NCI-H146 treated with DMSO at 0.1 percent for 48 hours (cell line): ENCODE data around the gene SLFN5.
"Not testable (repeated sequence)": the region's sequence is repeated elsewhere in the genome, so short reads cannot be mapped to it uniquely, and the experiment has no call there.

Experiments used
- DNase-seq: peaks from one replicate; lab custom pipeline; 2025; ENCODE audit not compliant: unreplicated experiment; lab: John Stamatoyannopoulos, UW

The SLFN5 gene

DNA sequence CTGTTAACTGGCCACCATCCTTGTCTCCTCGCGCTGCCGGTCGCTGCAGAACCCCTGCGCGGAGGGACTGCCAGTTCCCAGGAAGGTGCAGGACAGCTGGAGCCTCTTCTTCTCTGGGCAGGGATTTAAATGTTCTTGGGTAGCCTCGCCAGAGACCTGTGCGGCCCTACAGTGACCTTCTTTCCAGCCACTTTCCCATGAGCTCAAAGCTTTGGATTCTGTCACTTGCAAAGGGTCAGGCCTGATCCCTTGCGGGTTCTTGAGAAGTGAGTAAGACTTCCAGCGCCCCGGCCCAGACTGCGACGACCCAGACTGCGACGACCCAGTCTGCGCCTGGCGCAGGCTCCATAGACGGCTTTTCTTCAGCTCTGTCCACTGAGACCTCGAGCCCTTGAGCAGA lies 1.4 kb upstream of the SLFN5 start:
- DNase-seq = no peak

DNA sequence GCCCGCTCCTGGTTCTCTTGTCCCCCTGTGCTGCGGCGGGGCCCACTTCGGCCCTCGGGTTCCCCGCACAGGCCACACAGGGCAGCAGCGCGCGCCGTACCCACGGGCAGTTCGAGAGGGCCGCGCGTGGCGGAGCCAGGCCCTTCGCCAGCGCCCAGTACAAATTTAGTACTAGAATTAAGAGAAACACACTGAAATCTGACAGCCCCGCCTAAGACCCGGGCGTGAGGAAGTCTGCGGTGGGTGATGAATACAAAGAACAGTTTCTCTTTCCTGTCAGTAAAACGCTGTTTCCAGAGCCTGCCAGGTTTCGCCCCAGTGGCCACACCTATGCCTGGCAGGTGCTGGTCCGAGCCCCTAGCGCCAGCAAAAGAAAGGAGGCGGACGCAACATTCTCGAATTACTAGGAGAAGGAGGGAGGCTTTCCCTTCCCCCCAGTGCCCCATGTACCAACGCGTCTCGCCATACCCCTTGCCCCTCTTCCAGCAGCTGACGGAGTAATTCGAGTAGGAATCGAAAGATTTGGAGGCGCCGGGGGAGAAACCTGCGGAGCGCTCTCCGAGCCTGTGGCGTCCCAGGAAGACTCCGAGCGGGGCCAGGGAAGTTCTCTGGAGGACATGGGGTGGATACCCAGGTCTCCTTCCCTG lies 591 bp upstream of the SLFN5 start:
- peak; percentile 47 for DNase-seq

DNA sequence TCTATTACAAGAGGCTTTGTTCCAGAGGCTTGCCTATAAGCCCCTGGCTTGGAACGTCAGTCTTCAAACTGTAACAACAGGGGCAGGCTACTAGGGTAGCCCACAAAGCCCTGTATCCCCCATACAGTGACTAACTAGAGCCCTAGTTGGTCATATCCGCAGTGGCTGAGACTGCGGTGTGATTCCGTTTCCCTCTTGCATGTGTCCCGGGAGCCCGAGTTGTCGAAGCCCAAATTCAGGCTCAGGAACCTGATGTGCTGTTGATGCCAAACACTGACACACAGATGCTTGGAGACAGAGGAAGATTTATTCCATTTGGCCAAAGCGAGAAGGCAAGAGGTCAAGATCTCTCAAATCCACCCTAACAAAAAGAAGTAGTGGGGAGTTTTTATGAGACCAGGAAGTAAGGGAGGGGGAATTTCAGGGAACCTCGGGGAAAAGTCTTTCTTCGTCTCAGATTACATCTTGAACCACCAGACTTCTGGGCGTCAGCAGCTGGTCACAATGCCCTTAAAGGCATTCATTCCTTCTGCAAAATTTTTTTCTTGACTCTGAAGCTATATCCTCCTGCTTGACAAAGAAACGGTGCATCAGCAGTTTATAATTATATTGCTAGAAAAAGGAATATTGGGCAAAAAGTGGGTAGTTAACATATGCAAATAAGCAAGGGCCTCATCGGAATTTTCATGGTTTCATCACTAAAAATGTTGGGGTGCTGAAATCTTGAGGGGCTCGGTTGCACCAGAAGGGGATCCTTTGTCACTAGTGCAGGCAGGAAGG lies 879 bp downstream of the SLFN5 start:
- no peak for DNase-seq

DNA sequence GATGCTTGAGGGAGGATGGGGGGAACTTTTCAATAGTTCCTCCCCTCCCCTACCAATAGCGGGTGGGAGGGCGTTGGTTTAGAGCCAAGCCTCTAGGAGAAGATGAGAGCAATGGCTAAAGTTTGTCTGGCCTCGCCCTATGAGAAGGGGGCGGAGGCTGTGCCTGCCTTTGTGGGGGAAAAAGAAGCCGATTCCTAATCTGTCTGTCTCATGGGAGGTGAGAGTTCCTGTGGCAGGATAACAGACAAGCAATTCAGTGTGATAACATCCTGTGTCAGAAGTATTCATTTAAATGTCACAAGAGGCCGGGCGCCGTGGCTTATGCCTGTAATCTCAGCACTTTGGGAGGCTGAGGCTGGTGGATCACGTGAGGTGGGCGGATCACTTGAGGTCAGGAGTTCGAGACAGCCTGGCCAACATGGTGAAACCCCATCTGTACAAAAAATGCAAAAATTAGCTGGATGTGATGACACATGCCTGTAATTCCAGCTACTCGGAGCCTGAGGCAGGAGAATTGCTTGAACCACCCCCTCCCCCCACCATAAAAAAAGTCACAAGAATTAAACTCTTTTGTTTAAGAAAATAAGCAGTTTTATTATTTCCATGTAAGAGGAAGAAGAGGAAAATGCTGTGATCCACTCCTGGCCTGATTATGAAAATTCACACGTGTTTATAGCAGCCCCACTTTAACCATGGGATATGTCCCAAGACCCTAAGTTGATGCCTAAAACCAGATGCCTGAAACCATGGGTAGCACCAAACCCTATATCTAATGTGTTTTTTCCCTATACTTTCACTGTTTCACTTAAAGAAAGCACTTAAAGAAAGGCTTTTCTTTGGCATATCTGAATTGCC lies 1.7 kb downstream of the SLFN5 start:
- no peak for DNase-seq

DNA sequence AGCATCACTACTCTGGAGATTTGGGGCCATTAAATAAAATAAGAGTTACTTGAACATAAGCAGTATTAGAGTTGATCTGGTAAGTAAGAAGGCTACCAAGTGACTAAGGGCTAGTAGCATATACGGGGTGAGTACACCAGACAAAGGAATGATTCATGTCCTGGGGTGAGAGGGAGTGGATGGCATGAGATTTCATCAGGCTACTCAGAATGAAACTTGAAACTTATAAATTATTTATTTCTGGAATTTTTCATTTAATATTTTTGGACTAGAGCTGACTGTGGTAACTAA lies 2.3 kb downstream of the SLFN5 start:
- DNase-seq = no peak

DNA sequence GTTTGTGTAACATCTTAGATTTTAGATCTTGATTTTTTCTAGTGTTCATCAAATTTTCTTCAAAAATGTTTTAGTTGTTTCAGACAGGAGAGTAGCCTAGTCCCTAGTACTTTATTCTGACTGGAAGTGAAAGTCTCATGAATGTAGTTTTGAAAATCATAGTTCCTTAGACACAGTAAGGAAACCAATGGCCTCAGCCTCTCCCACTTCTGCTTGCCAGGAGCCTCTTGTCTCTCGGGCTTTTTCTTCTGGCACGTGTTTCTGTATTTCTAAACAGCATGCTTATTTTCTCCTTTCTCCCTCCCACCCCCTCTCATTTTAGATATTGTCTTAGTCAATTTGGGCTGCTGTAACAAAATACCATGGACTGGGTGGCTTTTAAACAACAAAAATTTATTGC lies 9.8 kb downstream of the SLFN5 start:
- DNase-seq = no peak

DNA sequence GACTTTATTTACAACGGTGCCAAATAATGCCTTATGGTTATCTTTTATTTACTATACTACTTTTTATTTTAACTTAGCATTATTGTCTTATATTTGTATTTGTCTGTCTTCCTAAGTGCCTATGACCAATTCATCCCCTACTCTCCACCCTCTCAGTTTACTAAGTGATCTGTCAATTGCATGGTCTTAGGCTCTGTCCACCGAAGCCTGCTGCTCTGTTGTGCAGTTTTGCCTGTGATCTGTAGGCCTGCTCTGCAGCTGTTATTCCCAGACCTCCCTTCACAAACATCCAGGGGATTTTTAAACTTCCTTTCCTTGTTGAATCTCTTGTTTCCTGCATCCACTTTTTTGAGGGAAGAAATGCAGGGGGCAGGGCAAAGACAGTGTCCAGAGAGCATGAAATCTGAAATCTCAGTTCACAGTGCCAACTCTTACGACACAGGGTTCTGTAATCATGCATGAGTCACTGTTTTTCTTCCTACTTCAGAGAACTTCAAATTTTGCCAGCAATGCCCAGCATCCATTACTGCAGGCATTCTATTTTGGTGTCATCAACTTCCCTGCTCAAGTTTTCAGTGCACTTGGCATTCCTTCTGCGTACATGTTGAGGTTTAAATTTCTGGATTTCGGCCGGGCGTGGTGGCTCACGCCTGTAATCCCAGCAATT lies 11.4 kb downstream of the SLFN5 start:
- DNase-seq = no peak

DNA sequence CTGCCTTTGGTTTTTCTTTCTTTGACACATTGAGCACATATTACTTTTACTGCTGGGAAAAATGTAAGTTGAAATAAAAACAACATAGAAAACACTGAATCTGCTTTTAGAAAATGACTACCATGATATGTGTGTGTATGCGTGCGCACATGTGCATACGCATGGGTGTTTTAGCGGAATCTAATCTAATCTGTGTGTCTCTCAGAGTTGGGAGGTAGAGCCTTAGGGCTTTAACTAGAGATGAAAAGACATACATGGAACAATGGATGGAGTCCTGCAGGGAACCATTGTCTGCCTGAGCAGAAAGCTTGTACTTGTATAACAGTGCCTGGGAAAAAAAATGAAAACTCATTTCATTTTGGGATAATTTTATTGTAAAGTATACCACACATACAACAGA lies 12.4 kb downstream of the SLFN5 start:
- DNase-seq = no peak

DNA sequence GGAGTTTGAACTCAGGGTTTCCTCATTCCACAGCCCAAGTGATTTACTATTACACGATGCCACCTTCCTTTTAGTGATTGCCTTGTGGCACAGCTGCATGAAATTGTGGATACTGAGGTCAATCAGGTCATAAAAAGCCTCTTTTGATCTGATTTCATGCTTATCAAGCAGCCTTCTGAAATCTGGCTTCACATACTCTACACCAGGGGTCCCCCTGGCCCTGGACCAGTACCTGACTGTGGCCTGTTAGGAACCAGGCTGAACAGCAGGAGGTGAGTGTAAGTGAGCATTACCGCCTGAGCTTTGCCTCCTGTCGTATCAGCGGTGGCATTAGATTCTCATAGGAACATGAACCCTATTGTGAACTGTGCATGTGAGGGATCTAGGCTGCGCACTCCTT lies 13.8 kb downstream of the SLFN5 start:
- DNase-seq = no peak

DNA sequence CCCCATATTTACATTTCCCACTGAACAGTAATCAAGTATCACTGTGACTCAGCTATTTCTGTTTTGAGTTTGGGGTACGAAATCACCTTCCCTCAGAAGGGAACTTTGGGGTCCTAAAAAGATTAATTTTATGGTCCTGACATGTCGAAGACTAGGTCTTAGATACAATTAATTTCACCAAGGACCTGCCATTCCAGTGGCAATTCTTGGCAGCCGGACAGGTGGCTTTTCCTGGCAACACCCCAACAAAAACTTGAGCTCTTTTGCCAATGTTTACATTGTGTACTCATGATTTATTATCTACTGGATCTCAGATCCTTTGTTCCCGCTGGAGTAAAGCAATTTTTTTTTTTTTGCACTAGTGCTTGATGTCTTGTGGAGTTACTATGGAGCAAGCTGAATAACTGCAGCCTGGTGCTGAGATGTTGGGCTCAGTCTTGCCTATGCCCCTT lies 14.4 kb downstream of the SLFN5 start:
- peak; percentile 1 for DNase-seq

DNA sequence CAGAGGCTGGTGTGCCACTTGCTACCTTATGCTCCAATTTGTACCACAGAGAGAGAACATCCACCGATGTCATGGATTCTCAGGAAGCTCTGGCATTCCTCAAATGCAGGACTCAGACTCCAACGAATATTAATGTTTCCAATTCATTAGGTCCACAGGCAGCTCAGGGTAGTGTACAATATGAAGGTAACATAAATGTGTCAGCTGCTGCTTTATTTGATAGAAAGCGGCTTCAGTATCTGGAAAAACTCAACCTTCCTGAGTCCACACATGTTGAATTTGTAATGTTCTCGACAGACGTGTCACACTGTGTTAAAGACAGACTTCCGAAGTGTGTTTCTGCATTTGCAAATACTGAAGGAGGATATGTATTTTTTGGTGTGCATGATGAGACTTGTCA lies 16.1 kb downstream of the SLFN5 start:
- DNase-seq = no peak

DNA sequence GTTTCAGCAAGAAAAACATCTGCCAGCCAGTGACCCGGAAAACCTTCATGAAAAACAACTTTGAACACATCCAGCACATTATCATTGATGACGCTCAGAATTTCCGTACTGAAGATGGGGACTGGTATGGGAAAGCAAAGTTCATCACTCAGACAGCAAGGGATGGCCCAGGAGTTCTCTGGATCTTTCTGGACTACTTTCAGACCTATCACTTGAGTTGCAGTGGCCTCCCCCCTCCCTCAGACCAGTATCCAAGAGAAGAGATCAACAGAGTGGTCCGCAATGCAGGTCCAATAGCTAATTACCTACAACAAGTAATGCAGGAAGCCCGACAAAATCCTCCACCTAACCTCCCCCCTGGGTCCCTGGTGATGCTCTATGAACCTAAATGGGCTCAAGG lies 22.2 kb downstream of the SLFN5 start:
- no peak for DNase-seq

DNA sequence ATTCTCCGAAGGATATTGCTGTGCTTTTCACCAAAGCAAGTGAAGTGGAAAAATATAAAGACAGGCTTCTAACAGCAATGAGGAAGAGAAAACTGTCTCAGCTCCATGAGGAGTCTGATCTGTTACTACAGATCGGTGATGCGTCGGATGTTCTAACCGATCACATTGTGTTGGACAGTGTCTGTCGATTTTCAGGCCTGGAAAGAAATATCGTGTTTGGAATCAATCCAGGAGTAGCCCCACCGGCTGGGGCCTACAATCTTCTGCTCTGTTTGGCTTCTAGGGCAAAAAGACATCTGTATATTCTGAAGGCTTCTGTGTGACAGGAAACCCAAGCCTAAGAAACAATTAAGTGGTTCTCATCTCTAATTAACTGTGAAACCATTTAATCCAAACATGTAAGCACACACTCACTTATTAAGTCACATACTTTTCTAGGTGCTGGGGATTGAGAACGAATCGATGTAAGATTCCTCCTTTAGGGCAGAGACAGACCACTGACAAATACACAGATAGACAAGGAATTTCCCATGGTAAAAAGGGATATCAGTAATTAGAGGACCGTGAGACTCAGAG lies 22.8 kb downstream of the SLFN5 start:
- no peak for DNase-seq

DNA sequence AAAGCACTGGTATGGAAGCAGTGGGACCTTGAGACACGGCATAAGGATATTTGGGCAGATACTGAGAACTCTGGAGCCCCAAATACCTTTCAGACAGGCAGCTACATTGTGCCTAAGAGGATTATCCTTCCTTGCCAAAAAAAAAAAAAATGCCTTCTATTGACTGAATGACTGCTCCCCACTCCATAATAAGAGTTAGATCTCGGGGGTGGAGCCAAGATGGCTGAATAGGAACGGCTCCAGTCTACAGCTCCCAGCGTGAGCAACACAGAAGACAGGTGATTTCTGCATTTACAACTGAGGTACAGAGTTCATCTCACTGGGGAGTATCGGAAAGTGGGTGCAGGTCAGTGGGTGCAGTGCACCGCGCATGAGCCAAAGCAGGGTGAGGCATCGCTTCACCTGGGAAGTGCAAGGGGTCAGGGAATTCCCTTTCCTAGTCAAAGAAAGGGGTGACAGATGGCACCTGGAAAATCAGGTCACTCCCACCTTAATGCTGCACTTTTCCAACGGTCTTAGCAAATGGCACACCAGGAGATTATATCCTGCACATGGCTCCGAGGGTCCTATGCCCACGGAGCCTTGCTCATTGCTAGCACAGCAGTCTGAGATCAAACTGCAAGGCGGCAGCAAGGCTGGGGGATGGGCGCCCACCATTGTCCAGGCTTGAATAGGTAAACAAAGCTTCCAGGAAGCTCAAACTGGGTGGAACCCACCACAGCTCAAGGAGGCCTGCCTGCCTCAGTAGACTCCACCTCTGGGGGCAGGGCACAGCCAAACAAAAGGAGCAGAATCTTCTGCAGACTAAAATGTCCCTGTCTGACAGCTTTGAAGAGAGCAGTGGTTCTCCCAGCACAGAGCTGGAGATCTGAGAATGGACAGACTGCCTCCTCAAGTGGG lies 31.5 kb downstream of the SLFN5 start:
- DNase-seq = not testable (repeated sequence)

DNA sequence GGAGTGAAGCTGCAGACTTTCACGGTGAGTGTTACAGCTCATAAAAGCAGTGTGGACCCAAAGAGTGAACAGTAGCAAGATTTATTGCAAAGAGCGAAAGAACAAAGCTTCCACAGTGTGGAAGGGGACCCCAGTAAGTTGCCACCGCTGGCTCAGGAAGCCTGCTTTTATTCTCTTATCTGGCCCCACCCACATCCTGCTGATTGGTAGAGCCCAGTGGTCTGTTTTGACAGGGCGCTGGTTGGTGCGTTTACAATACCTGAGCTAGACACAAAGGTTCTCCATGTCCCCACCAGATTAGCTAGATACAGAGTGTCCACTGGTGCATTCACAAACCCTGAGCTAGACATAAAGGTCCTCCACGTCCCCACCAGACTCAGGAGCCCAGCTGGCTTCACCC lies 35.6 kb downstream of the SLFN5 start:
- not testable (repeated sequence) for DNase-seq

DNA sequence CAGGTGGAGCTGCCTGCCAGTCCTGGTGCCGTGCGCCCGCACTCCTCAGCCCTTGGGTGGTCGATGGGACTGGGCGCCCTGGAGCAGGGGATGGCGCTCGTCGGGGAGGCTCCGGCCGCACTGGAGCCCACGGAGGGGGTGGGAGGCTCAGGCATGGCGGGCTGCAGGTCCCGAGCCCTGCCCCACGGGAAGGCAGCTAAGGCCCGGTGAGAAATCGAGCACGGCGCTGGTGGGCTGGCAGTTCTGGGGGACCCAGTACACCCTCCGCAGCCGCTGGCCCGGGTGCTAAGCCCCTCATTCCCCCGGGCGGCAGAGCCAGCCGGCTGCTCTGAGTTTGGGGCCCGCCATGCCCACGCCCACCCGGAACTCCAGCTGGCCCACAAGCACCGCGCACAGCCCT lies 36.0 kb downstream of the SLFN5 start:
- DNase-seq = not testable (repeated sequence)

DNA sequence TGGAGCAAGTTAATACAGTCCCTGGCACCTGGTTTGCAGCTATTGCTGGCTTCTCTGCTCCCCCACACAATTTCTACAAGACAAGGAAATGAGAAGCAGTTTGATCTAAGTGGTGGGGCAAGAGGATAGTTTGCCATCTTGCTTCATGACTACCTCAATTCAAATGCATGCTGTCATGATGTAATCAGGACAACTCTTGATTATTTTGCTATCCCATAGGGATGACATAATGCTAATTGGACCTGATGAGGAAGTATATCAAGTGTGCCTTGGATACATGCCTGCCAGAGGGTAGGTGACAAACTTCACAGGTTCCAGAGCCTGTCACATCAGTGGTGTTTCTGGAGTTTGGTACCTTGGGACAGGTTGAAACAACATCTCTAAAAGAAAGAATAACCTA lies 40.9 kb downstream of the SLFN5 start:
- DNase-seq = no peak

DNA sequence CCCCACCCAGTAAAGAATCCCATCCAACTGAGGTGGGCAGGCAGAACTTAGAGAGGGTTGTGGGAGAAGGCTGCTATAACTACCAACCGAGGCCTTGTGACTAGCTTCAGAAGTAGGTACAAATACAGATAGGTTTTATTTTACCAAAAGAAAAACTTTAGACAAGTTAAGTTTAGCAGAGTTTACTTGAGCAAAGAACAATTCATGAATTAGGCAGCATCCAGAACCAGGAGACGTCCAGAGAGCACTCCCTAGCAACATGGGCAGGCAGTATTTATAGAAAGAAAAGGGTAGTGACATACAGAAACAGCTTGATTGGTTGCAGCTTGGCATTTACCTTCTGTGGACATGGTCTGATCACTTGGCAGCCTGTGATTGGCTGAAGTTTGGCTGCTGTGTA lies 42.1 kb downstream of the SLFN5 start:
- DNase-seq = no peak

DNA sequence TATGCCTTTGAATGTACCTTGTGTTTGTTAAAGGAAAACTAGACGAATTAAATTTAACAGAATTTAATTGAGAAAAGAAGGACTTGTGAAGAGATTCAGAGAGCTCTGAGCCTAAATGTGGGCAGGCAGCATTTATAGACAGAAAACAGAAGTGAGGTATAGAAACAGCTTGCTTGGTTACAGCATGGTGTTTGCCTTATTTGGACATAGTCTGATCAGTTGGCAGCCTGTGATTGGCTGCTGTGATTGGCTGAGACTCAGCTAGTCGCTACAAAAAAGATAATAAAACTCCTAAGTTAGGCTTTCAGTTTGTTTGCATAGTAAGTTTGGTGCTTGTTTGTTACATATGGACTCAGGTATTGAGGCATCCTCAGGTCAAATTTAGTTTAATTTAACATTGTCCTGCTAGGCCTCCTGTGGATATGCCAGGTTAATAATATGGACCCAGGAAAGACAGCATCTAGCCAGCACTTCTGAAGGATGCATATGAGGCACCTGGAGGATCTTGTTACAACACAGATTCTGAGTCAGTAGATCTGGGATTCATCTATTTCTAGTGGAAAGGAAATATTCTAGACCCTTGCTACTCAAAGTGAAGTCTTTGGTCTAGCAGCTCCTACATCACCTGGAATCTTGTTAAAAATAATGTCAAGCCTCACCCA lies 43.4 kb downstream of the SLFN5 start:
- no peak for DNase-seq
